GM12878 (cell line): ENCODE data around the gene COMMD1. TPM values are rescaled to one million over a fixed set of nuclear protein-coding genes. Genes with fewer than 3 reads are reported as not detected.

Experiments
- ATF7 ChIP-seq: fragments of 450-650 bp; IDR thresholded peaks from 2 replicates; pipeline ENCODE4 v1.6.1; 2016; ENCODE audit warnings: low read depth, mild to moderate bottlenecking
- BCL11A ChIP-seq: IDR thresholded peaks from 2 replicates; pipeline ENCODE4 v1.6.1; 2011; ENCODE audit warnings: low read depth, low read length
- CBX5 ChIP-seq: sonication (generic); IDR thresholded peaks from 2 replicates; pipeline ENCODE4 v1.6.1; 2016; ENCODE audit warnings: low read depth, moderate library complexity, mild to moderate bottlenecking, inconsistent platforms
- CREB1 ChIP-seq: IDR thresholded peaks from 2 replicates; pipeline ENCODE4 v1.6.1; 2012; ENCODE audit warnings: low read depth, mild to moderate bottlenecking, inconsistent platforms
- E2F8 ChIP-seq: fragments of 450-650 bp; IDR thresholded peaks from 2 replicates; pipeline ENCODE4 v1.6.1; 2018; ENCODE audit warnings: mild to moderate bottlenecking, low read depth, moderate library complexity; ENCODE audit not compliant: partially characterized antibody
- EED ChIP-seq: sonication (generic); IDR thresholded peaks from 2 replicates; pipeline ENCODE4 v1.6.1; 2016; ENCODE audit warnings: antibody characterized with exemption, low read depth
- EZH2 ChIP-seq: IDR thresholded peaks from 2 replicates; pipeline ENCODE4 v1.6.1; 2012; ENCODE audit warnings: low read depth, mild to moderate bottlenecking, control low read depth, inconsistent platforms, low read length, borderline replicate concordance; ENCODE audit not compliant: control insufficient read depth
- KDM1A ChIP-seq: fragments of 200-600 bp; sonication (generic); IDR thresholded peaks from 2 replicates; pipeline ENCODE4 v1.6.1; 2016; ENCODE audit warnings: borderline replicate concordance
- MYB ChIP-seq: fragments of 150-350 bp; IDR thresholded peaks from 2 replicates; pipeline ENCODE4 v1.6.1; 2014; ENCODE audit warnings: mild to moderate bottlenecking, low read depth, low read length, borderline replicate concordance
- NR2C2 ChIP-seq: IDR thresholded peaks from 2 replicates; pipeline ENCODE4 v1.6.1; 2011; ENCODE audit warnings: borderline replicate concordance, low read depth; ENCODE audit not compliant: control insufficient read depth, insufficient read length
- PAX8 ChIP-seq: fragments of 450-650 bp; IDR thresholded peaks from 2 replicates; pipeline ENCODE4 v1.6.1; 2017; ENCODE audit warnings: mild to moderate bottlenecking, moderate library complexity
- RB1 ChIP-seq: fragments of 450-650 bp; formaldehyde crosslinking; IDR thresholded peaks from 2 replicates; pipeline ENCODE4 v1.6.1; 2017; ENCODE audit warnings: mild to moderate bottlenecking, borderline replicate concordance
- SIX5 ChIP-seq: IDR thresholded peaks from 2 replicates; pipeline ENCODE4 v1.6.1; 2011; ENCODE audit warnings: mild to moderate bottlenecking, low read depth, low read length, moderate library complexity; ENCODE audit not compliant: severe bottlenecking
- SP1 ChIP-seq: IDR thresholded peaks from one replicate; pipeline ENCODE4 v1.6.1; 2011; ENCODE audit warnings: low read depth, low read length
- SRF ChIP-seq, 2 experiments: IDR thresholded peaks; 2 replicates each; pipeline ENCODE4 v1.6.1; 2011; ENCODE audit warnings: low read depth in 2 of 2, low read length in 2 of 2, mild to moderate bottlenecking in 1 of 2, moderate library complexity in 1 of 2
- STAT3 ChIP-seq: IDR thresholded peaks from 2 replicates; pipeline ENCODE4 v1.6.1; 2011; ENCODE audit warnings: low read depth, low read length, improper control_type of control experiment
- TAF1 ChIP-seq: IDR thresholded peaks from 2 replicates; pipeline ENCODE4 v1.6.1; 2011; ENCODE audit warnings: mild to moderate bottlenecking, low read depth, low read length, borderline replicate concordance
- ZBTB33 ChIP-seq: fragments of 450-650 bp; IDR thresholded peaks from 2 replicates; pipeline ENCODE4 v1.6.1; 2017; ENCODE audit warnings: mild to moderate bottlenecking
- ZNF384 ChIP-seq: IDR thresholded peaks from 2 replicates; pipeline ENCODE4 v1.6.1; 2012; ENCODE audit warnings: low read depth, mild to moderate bottlenecking, low read length, improper control_type of control experiment, borderline replicate concordance
- ZSCAN29 ChIP-seq: fragments of 450-650 bp; IDR thresholded peaks from 2 replicates; pipeline ENCODE4 v1.6.1; 2017; ENCODE audit warnings: mild to moderate bottlenecking, moderate library complexity
- polyA plus RNA-seq, 11 experiments: library from polyadenylated mRNA; depleted of rRNA in 4 of 11; unstranded in 6 of 11; stranded (reverse) in 5 of 11; fragments of >200 nt; fragmentation: Nextera tagmentation in 4 of 11; fragmentation: Illumina TruSeq in 1 of 11; extraction: Ambion mirVana in 4 of 11; extraction: Trizol in 1 of 11; gene quantifications; 1 replicate in 1 of 11; 2 replicates in 10 of 11; pipeline versions ENCODE4 v1.2.1 to v1.2.3, GENCODE V29; 2011 to 2016; ENCODE audit warnings: inconsistent platforms in 2 of 11, missing spikeins in 2 of 11, low read depth in 1 of 11
- total RNA-seq, 4 experiments: library from RNA; depleted of rRNA in 3 of 4; stranded (reverse); fragments of >200 nt in 3 of 4; fragmentation: Illumina TruSeq in 1 of 4; extraction: Trizol in 1 of 4; gene quantifications; 2 replicates each; pipeline versions ENCODE4 v1.2.1 to v1.2.3, GENCODE V29; 2013 to 2021
- TF ChIP-seq, protein P1 (sequence below): fragments of 450-650 bp; IDR thresholded peaks from 2 replicates; pipeline ENCODE4 v1.6.1; 2014; ENCODE audit warnings: mild to moderate bottlenecking
- TF ChIP-seq, protein P2 (sequence below): IDR thresholded peaks from 2 replicates; pipeline ENCODE4 v1.6.1; 2011; ENCODE audit warnings: borderline replicate concordance, low read depth, mild to moderate bottlenecking, moderate library complexity, mixed read lengths, low read length; ENCODE audit not compliant: insufficient read depth; ENCODE audit errors: extremely low read length
- TF ChIP-seq, protein P3 (sequence below): IDR thresholded peaks from 2 replicates; pipeline ENCODE4 v1.6.1; 2012; ENCODE audit warnings: low read length, inconsistent platforms

COMMD1 gene
- total and polyA plus RNA-seq, 10 of the 15 experiments (the other 5 are each of a cell fraction or from before 2014, with no cell fraction given): 39.7 to 210 (median 53.7) TPM

DNA sequence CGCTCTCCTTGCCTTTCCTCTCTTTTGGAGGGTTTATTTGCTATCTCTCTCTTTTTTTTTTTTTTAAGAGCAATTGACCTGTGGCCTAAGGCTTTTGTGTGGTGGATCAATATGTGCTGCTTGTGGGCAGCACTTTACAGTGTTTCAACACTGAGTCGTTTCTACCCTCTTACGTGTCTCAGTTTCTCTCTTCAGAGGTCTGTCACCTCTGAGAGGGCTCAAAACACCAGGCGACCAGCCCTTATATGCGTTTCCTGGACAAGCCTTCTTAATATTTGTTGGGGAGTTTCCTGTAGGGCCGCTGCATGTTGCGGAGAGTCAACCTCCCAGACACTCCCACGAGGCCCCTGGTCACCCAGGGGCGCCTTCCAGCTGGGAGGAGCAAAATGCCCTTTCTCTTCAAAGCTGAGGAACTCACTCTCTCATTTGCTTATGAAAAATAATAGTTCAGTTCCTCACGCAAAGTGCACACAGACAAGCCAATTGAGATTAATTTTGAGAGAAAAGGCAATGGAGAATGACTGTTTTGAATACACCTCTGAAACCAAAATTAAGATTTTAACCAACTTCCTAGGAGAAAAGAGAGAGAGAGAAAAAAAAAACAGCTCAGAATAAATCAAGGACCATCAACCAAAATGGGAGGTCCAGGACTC, 194.2 kb downstream of the COMMD1 start (continued):
- TF ChIP-seq, protein P1, sequence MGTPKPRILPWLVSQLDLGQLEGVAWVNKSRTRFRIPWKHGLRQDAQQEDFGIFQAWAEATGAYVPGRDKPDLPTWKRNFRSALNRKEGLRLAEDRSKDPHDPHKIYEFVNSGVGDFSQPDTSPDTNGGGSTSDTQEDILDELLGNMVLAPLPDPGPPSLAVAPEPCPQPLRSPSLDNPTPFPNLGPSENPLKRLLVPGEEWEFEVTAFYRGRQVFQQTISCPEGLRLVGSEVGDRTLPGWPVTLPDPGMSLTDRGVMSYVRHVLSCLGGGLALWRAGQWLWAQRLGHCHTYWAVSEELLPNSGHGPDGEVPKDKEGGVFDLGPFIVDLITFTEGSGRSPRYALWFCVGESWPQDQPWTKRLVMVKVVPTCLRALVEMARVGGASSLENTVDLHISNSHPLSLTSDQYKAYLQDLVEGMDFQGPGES: no peak
- TF ChIP-seq E2F8 (peak; percentile 41), NR2C2 (no peak), BCL11A (no peak), MYB (no peak), KDM1A (no peak), PAX8 (no peak), ZNF384 (peak; percentile 55), ZSCAN29 (no peak), SRF (IDR thresholded peaks at IDR 0.05; ENCODE audit: low read depth in 2 of 2, low read length in 2 of 2) (peak; percentile 86 to 97), RB1 (no peak), TAF1 (no peak), ATF7 (peak; percentile 51), EZH2 (no peak), SIX5 (no peak), EED (peak; percentile 87), STAT3 (peak; percentile 84; the same call in 1 of the 2 replicates), CBX5 (0 out of 2 replicates have a peak, but pooled peaks have one; percentile 13), SP1 (peak; percentile 26), CREB1 (peak; percentile 29; the same call in 1 of the 2 replicates), ZBTB33 (no peak)
- TF ChIP-seq, protein P2, sequence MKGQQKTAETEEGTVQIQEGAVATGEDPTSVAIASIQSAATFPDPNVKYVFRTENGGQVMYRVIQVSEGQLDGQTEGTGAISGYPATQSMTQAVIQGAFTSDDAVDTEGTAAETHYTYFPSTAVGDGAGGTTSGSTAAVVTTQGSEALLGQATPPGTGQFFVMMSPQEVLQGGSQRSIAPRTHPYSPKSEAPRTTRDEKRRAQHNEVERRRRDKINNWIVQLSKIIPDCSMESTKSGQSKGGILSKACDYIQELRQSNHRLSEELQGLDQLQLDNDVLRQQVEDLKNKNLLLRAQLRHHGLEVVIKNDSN: no peak
- TF ChIP-seq, protein P3, sequence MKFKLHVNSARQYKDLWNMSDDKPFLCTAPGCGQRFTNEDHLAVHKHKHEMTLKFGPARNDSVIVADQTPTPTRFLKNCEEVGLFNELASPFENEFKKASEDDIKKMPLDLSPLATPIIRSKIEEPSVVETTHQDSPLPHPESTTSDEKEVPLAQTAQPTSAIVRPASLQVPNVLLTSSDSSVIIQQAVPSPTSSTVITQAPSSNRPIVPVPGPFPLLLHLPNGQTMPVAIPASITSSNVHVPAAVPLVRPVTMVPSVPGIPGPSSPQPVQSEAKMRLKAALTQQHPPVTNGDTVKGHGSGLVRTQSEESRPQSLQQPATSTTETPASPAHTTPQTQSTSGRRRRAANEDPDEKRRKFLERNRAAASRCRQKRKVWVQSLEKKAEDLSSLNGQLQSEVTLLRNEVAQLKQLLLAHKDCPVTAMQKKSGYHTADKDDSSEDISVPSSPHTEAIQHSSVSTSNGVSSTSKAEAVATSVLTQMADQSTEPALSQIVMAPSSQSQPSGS: peak; percentile 44; the same call in 1 of the 2 replicates
